HG03378 (cell line): Measurements from ENCODE around the gene AUTS2.

Experiments
- ATAC-seq: cut with Tn5 transposase; IDR thresholded peaks from one replicate; pipeline ENCODE4 v1.9.1; 2021; ENCODE audit warnings: mild to moderate bottlenecking, moderate library complexity; ENCODE audit not compliant: unreplicated experiment

Gene AUTS2

GRCh38 chr7:69654849-69655707, 56.8 kb downstream of the AUTS2 start:
- ATAC-seq: no peak

GRCh38 chr7:69656077-69656476, 57.8 kb downstream of the AUTS2 start:
- ATAC-seq: no peak

GRCh38 chr7:69656890-69657289, 58.6 kb downstream of the AUTS2 start:
- ATAC-seq: no peak

DNA sequence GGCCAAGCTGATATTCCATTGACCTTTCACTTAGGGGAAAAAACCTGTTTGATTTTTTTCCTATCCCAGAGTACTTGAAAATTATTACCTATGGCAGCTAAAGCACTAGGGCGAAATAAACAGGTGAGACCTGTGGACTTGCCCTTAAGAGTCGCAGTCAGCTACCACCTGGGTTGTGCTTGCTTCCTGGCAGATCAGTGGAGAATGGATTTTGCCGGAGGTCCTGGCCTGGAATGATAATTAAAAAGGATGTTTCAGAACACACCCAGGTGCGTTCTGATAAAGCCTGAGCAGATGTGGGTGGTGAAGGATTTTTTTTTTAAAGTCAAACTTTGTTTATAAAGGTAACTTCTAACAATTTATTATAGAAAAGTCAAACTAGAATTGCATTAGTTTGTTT, 59.1 kb downstream of the AUTS2 start:
- ATAC-seq: no peak

DNA sequence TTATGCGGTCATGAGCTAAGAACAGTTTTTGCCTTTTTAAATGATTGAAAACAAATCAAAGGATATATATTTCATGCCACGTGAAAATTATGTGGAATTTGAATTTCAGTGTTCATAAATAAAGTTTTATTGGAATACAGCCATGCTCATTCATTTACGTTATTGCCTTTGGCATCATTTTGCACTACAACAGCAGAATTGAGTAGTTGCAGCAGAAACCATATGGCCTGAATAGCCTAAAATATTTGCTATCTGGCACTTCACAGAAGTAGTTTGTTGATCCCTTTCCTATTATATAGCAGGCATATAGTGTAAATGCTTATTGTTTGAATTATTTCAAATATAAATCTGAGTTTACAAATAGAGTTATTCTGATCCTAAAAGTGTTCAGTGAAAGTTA, 59.7 kb downstream of the AUTS2 start:
- no peak for ATAC-seq

- ATAC-seq: no peak
These were observed 61.7 kb downstream of the AUTS2 start for GRCh38 chr7:69659983-69660382.

DNA sequence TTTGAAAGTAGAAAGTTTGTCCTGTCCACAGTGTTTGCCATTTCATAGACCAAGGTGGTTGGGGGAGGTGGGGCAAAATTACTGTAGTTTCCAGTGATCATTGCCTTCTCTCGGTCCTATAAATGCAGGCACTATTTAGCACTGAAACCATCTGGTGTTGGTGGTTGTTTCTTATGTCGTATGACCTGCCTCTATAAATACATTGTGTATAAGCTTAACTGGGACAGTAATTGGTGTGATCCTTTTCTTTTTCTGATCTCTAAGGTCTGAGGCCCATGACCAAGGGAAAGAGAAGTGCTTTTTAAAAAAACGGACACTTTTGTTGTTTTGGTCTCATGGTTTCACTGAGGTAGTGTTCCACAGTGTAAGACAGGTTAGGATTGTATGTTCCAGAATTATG, 63.1 kb downstream of the AUTS2 start:
- no peak for ATAC-seq

GRCh38 chr7:69663911-69664832, 65.9 kb downstream of the AUTS2 start:
- ATAC-seq: peak; percentile 79

DNA sequence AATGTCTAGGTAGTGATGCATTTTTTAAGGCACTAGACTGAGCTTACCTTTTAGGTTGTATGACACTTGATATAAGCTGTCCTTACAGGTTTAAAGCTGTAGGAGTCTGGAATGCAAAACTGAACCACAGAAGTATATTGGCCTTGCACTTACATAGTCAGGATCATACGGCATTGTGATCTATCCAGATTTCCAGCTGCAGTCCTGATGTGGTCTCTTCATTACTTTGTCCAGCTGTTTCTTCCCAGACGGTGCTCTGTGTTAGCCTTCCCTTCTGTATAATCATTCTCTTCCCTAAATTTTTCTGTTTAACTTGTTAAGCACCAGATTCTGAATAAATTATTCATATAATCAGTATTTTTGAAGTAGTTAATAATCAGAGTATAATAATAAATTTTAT, 67.1 kb downstream of the AUTS2 start:
- ATAC-seq: no peak

GRCh38 chr7:69668339-69668870, 70.1 kb downstream of the AUTS2 start:
- no peak for ATAC-seq

GRCh38 chr7:69670701-69671100, 72.4 kb downstream of the AUTS2 start:
- ATAC-seq: no peak

- ATAC-seq: no peak
These were observed 74.8 kb downstream of the AUTS2 start for GRCh38 chr7:69673074-69673473.

DNA sequence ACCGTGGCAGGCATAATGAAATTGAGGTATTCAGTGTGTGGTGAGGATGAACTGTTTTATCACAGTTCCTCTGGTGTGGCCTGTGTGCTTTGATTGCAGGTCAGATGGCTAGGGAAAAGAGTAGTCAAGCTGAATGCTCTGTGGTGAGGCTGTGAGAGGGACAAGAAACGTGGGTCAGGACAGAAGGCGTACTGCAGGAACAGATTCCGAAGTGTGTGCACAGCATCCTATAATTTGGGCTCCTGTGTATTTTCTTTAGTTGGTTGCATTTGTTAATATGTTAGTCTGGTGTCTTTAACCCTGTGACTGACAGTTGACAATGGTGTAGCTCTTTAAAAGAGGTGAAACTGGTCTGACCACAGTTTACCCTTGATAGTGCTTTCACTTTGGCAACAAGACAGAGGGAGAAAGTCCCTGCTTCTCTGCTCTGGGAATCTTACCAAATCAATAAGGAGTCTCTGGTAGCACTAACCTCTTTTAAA, 76.5 kb downstream of the AUTS2 start:
- ATAC-seq: peak; percentile 88

GRCh38 chr7:69676247-69676646, 78.0 kb downstream of the AUTS2 start:
- ATAC-seq: no peak

- ATAC-seq: no peak
These were observed 79.0 kb downstream of the AUTS2 start for GRCh38 chr7:69677054-69677852.

DNA sequence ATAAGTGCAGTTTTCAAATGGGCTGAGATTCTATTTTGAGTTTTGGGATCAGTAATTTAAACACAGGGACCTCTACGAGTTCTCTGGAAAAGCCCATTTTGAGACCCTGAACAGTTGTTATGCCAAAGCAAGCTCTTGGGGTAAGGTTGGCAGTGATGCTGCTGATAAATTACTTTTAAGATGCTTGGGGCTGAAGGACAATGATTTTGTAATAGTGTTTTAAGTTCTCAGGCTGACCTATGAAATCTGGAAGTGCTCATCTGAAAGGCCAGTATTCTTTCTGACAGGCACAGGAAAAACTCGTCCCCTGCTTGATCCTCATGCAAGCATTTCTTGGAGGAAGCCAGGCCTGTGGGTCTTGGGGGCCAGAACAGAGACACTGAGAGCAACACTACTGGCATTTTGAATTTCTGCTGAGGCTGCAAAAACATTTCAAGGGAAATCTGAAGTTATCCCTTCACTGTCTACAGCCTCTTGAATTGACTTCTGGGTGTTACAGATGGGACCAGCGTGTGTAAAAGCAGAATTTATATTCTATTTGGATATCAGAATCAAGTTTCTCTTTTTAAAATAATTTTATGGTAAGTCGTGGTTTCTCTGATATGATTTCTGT, 79.7 kb downstream of the AUTS2 start:
- ATAC-seq: no peak

DNA sequence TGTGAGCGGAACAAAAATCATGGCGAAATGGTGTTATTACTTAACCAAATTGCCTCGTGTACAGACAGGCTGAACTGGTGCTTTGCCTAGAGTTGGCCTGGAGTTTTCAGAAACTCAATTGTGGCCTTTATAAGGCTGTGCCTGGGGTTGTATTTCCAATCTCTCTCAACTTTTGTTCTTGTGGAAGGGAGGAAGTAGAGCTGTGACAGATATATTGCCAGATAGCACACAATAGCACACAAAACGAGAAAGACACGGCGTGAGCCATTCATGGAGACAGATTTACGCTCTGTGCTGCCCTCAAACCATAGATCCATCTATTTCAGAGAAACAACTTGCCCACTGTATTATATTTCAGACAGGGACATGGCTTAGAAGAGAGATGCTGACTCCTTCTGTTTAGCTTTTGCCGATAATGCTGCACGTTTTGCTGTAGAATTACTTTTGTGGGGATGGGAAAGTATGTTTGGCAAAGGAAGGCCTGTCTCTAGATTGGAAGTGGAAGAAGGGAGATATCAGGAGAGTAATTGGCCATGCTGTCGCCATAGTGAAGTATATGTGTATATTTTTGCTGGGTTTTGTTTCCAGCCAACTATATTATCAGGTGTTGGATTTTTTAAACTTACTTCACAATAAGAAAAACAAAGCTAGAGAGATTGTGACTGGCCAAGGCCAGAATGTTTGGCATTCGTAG, 80.4 kb downstream of the AUTS2 start:
- no peak for ATAC-seq

DNA sequence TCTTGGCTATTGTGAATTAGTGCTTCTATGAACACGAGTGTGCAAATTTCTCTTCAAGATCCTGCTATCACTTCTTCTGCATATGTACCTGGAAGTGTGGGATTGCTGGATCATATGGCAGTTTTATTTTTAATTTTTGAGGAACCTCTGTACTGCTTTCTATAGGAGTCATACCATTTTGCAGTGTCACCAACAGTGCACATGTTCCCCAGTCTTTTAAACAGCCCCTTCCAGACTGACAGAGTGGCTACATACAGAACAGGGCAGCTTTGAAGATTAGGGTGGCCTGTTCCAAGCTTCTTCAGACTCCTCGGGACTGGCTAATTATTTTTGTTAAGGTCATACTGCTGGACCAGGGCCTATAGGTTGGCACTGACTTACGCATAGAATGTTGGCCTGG, 82.9 kb downstream of the AUTS2 start:
- no peak for ATAC-seq

- no peak for ATAC-seq
These were observed 84.2 kb downstream of the AUTS2 start for GRCh38 chr7:69682518-69682917.

DNA sequence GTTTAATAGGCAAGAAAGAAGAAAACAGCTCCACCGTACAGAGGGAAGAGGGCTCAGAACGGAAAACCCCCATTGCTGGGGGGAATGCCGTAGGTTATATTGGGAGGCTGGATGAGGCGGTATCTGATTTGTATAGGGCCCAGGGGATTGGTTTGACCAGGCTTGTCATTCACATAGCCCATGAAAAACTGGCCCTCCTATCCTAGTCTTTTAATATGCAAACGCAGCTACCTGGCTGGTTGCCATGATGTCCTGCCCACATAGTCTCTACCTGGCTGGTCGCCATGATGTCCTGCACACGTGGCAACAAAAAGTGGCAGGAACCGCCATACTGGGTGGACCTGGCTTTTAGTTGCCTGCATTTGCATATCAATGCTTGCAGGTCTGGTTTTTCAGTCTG, 84.7 kb downstream of the AUTS2 start:
- ATAC-seq: no peak
